Activated CD4-positive, alpha-beta T cell treated with anti-CD3 and anti-CD28 coated beads for 36 hours (primary cell): ENCODE results near the gene BPGM. TPM values are rescaled to one million over a fixed set of nuclear protein-coding genes. Genes with fewer than 3 reads are reported as not detected.

ENCODE experiments used
- ATAC-seq: fragments of 200-7000 bp; cut with Tn5 transposase; one replicate; pipeline ENCODE4 v1.10.0; 2021; ENCODE audit warnings: mild to moderate bottlenecking, moderate library complexity
- CTCF ChIA-PET: fragments of 350-600 bp; sonication (Branson Sonifier 250); formaldehyde crosslinking; loops from one replicate; lab custom pipeline; 2021; ENCODE audit warnings: antibody characterized with exemption; lab: Charles Lee
- POLR2A ChIA-PET: fragments of 350-600 bp; sonication (Branson Sonifier 250); formaldehyde crosslinking; loops from one replicate; lab custom pipeline; 2021; ENCODE audit warnings: antibody characterized with exemption, inconsistent platforms; lab: Charles Lee
- DNase-seq: peaks from one replicate; pipeline ENCODE4 v3.0.0-alpha.2; 2020
- H3K27ac Mint-ChIP-seq: one replicate; pipeline ENCODE4 v1.8.0; 2021; ENCODE audit warnings: mixed read lengths
- H3K27me3 Mint-ChIP-seq: one replicate; pipeline ENCODE4 v1.8.0; 2021; ENCODE audit warnings: mixed read lengths
- H3K36me3 Mint-ChIP-seq: one replicate; pipeline ENCODE4 v1.8.0; 2021; ENCODE audit warnings: low read depth, mixed read lengths
- H3K4me1 Mint-ChIP-seq: one replicate; pipeline ENCODE4 v1.8.0; 2021; ENCODE audit warnings: mixed read lengths
- H3K4me3 Mint-ChIP-seq: one replicate; pipeline ENCODE4 v1.8.0; 2021; ENCODE audit warnings: mild to moderate bottlenecking, moderate library complexity, mixed read lengths
- H3K9me3 Mint-ChIP-seq: one replicate; pipeline ENCODE4 v1.8.0; 2021; ENCODE audit warnings: low read depth, mixed read lengths
- intact Hi-C, 2 experiments: fragments of 100-400 bp; cut with DNase I in 1 of 2; cut with micrococcal nuclease in 1 of 2; formaldehyde crosslinking; loops; one replicate each; pipeline versions ENCODE4 v1.14.2 to v1.15.1; 2022 to 2024; cut with DNase I, micrococcal nuclease
- total RNA-seq, 2 experiments: library from RNA; stranded (reverse); gene quantifications; one replicate each; pipeline ENCODE4 v1.2.3, GENCODE V29; 2021

BPGM gene
- total RNA-seq, 2 experiments from 2014 or later, result 17.5 to 18.6 TPM

- intact Hi-C loops, result no loop called here
- Mint-ChIP-seq H3K27me3 (no peaks in the 10 kb centered on the region), H3K9me3 (no peaks in the 10 kb centered on the region), H3K4me3 (no peak overlapping the region), H3K36me3 (no peaks in the 10 kb centered on the region), H3K27ac (no peak overlapping the region), H3K4me1 (no peaks in the 10 kb centered on the region)
- ChIA-PET POLR2A (no interaction called here), CTCF (interaction anchor here (0.6 kb wide), 1 partner anchor 60 kb away, joined by 3 read pairs; no protein-coding TSS in a partner anchor)
- ATAC-seq, result no peak
- DNase-seq, result no peak
These were observed 58.2 kb downstream of the BPGM start for GRCh38 chr7:134704827-134705226.

GRCh38 chr7:134705716-134706115, 59.1 kb downstream of the BPGM start:
- no peak overlapping the region for H3K27ac Mint-ChIP-seq
- no peaks in the 10 kb centered on the region for H3K9me3 Mint-ChIP-seq
- peaks cover 5% of the 10 kb centered on the region for H3K4me1 Mint-ChIP-seq
- no peak for ATAC-seq
- H3K4me3 Mint-ChIP-seq, result no peak overlapping the region
- DNase-seq, result no peak
- H3K27me3 Mint-ChIP-seq, result no peaks in the 10 kb centered on the region
- no peaks in the 10 kb centered on the region for H3K36me3 Mint-ChIP-seq
- POLR2A ChIA-PET, result no interaction called here
- intact Hi-C loops, result no loop called here
- CTCF ChIA-PET, result interaction anchor here (0.7 to 1.1 kb wide), 3 partner anchors 13 to 232 kb away, joined by 3 read pairs; no protein-coding TSS in a partner anchor

GRCh38 chr7:134706468-134706867, 59.8 kb downstream of the BPGM start:
- no peaks in the 10 kb centered on the region for H3K27me3 Mint-ChIP-seq
- H3K36me3 Mint-ChIP-seq, result no peaks in the 10 kb centered on the region
- intact Hi-C loops, result no loop called here
- ATAC-seq (no peak), DNase-seq (no peak)
- peaks cover 13% of the 10 kb centered on the region for H3K4me1 Mint-ChIP-seq
- H3K9me3 Mint-ChIP-seq, result no peaks in the 10 kb centered on the region
- no peak overlapping the region for H3K4me3 Mint-ChIP-seq
- H3K27ac Mint-ChIP-seq, result no peak overlapping the region
- ChIA-PET CTCF (interaction anchor here (0.6 to 1.1 kb wide), 3 partner anchors 36 to 231 kb away, joined by 3 to 4 read pairs (median 3); no protein-coding TSS in a partner anchor), POLR2A (no interaction called here)

GRCh38 chr7:134707663-134708378, 61.2 kb downstream of the BPGM start:
- Mint-ChIP-seq H3K9me3 (no peaks in the 10 kb centered on the region), H3K4me3 (no peak overlapping the region), H3K4me1 (peaks cover 24% of the 10 kb centered on the region), H3K27ac (no peak overlapping the region), H3K27me3 (no peaks in the 10 kb centered on the region), H3K36me3 (peaks cover 2% of the 10 kb centered on the region)
- intact Hi-C loops, result no loop called here
- CTCF ChIA-PET, result interaction anchor here (0.6 to 0.7 kb wide), 2 partner anchors 22 to 43 kb away, joined by 3 read pairs; no protein-coding TSS in a partner anchor
- DNase-seq, result no peak
- no peak for ATAC-seq
- POLR2A ChIA-PET, result no interaction called here

- Mint-ChIP-seq H3K9me3 (no peaks in the 10 kb centered on the region), H3K27ac (no peak overlapping the region), H3K4me3 (no peak overlapping the region), H3K36me3 (peaks cover 2% of the 10 kb centered on the region), H3K4me1 (peaks cover 30% of the 10 kb centered on the region), H3K27me3 (no peaks in the 10 kb centered on the region)
- ChIA-PET CTCF (interaction anchor here (0.6 to 1.9 kb wide), 4 partner anchors 14 to 277 kb away, joined by 3 to 10 read pairs (median 4); no protein-coding TSS in a partner anchor), POLR2A (no interaction called here)
- DNase-seq, result no peak
- no peak for ATAC-seq
- intact Hi-C loops, result no loop called here
These were observed 62.0 kb downstream of the BPGM start for GRCh38 chr7:134708692-134709091.

- no peak overlapping the region for H3K27ac Mint-ChIP-seq
- H3K4me3 Mint-ChIP-seq, result no peak overlapping the region
- no peaks in the 10 kb centered on the region for H3K9me3 Mint-ChIP-seq
- peaks cover 2% of the 10 kb centered on the region for H3K36me3 Mint-ChIP-seq
- ChIA-PET POLR2A (no interaction called here), CTCF (interaction anchor here (0.6 to 1.9 kb wide), 6 partner anchors 9 to 277 kb away, joined by 3 to 10 read pairs (median 3); no protein-coding TSS in a partner anchor)
- peaks cover 31% of the 10 kb centered on the region for H3K4me1 Mint-ChIP-seq
- intact Hi-C loops, result no loop called here
- DNase-seq, result no peak
- H3K27me3 Mint-ChIP-seq, result no peaks in the 10 kb centered on the region
- ATAC-seq, result no peak
These were observed 62.5 kb downstream of the BPGM start for GRCh38 chr7:134709197-134709596.

- intact Hi-C loops, result loop anchor here (2.0 to 5.0 kb wide), 5 partner anchors 28 to 437 kb away; partner anchors contain the start of gene TMEM140 (in 1 of the 2)
- DNase-seq (peak; percentile 49), ATAC-seq (peak; percentile 25)
- ChIA-PET POLR2A (interaction anchor here (1.1 kb wide), 1 partner anchor 63 kb away, joined by 10 read pairs; no protein-coding TSS in a partner anchor), CTCF (interaction anchor here (1.0 to 1.5 kb wide), 4 partner anchors 9 to 278 kb away, joined by 3 to 4 read pairs (median 3); no protein-coding TSS in a partner anchor)
- Mint-ChIP-seq H3K4me3 (peak overlapping the region; percentile 78), H3K36me3 (peaks cover 5% of the 10 kb centered on the region), H3K4me1 (peaks cover 31% of the 10 kb centered on the region), H3K27ac (peak overlapping the region; percentile 97), H3K27me3 (no peaks in the 10 kb centered on the region), H3K9me3 (no peaks in the 10 kb centered on the region)
These were observed 63.8 kb downstream of the BPGM start for GRCh38 chr7:134710511-134710853.

- Mint-ChIP-seq H3K27me3 (no peaks in the 10 kb centered on the region), H3K9me3 (no peaks in the 10 kb centered on the region), H3K4me3 (peak overlapping the region; percentile 78), H3K4me1 (peaks cover 31% of the 10 kb centered on the region), H3K27ac (peak overlapping the region; percentile 97), H3K36me3 (peaks cover 6% of the 10 kb centered on the region)
- DNase-seq, result peak; percentile 80
- POLR2A ChIA-PET, result interaction anchor here (0.7 to 1.1 kb wide), 2 partner anchors 63 to 441 kb away, joined by 3 to 10 read pairs; no protein-coding TSS in a partner anchor
- CTCF ChIA-PET, result interaction anchor here (1.0 to 1.5 kb wide), 4 partner anchors 10 to 277 kb away, joined by 3 to 4 read pairs (median 3); no protein-coding TSS in a partner anchor
- ATAC-seq, result peak; percentile 94
- intact Hi-C loops, result loop anchor here (1.0 to 5.0 kb wide), 9 partner anchors 27 to 500 kb away; partner anchors contain the start of genes BPGM (in 2 of the 2), TMEM140 (in 1 of the 2) and WDR91 (in 1 of the 2)
These were observed 64.4 kb downstream of the BPGM start for GRCh38 chr7:134710854-134711624.

GRCh38 chr7:134712196-134712595, 65.5 kb downstream of the BPGM start:
- Mint-ChIP-seq H3K36me3 (peaks cover 6% of the 10 kb centered on the region), H3K4me1 (peaks cover 31% of the 10 kb centered on the region), H3K4me3 (peak overlapping the region; percentile 78), H3K27ac (no peak overlapping the region), H3K27me3 (no peaks in the 10 kb centered on the region), H3K9me3 (no peaks in the 10 kb centered on the region)
- POLR2A ChIA-PET, result no interaction called here
- intact Hi-C loops, result loop anchor here in 1 of 2 experiments (5.0 kb wide), 1 partner anchor 435 kb away; the partner anchor contains the start of gene TMEM140
- CTCF ChIA-PET, result no interaction called here
- ATAC-seq, result no peak
- no peak for DNase-seq

- intact Hi-C loops, result loop anchor here in 1 of 2 experiments (5.0 kb wide), 1 partner anchor 433 kb away; the partner anchor contains the start of gene TMEM140
- DNase-seq, result no peak
- H3K9me3 Mint-ChIP-seq, result no peaks in the 10 kb centered on the region
- CTCF ChIA-PET, result interaction anchor here (0.6 to 2.3 kb wide), 3 partner anchors 11 to 549 kb away, joined by 5 to 10 read pairs (median 7); no protein-coding TSS in a partner anchor
- peaks cover 6% of the 10 kb centered on the region for H3K36me3 Mint-ChIP-seq
- H3K4me1 Mint-ChIP-seq, result peaks cover 31% of the 10 kb centered on the region
- H3K4me3 Mint-ChIP-seq, result no peak overlapping the region
- POLR2A ChIA-PET, result no interaction called here
- no peaks in the 10 kb centered on the region for H3K27me3 Mint-ChIP-seq
- ATAC-seq, result no peak
- H3K27ac Mint-ChIP-seq, result no peak overlapping the region
These were observed 68.0 kb downstream of the BPGM start for GRCh38 chr7:134714470-134715205.
